A549 (cell line): ENCODE measurements around the gene TYW5. TPM values are rescaled to one million over a fixed set of nuclear protein-coding genes. Genes with fewer than 3 reads are reported as not detected.

Experiments
- ATAC-seq, 2 experiments: fragments of 200-7000 bp in 1 of 2; fragments of >200 bp in 1 of 2; cut with Nextera tagmentation in 1 of 2; cut with Tn5 transposase in 1 of 2; 3 replicates each; pipeline versions ENCODE4 v1.8.0 to v1.9.1; 2018 to 2020; ENCODE audit warnings: mild to moderate bottlenecking in 1 of 2, moderate library complexity in 1 of 2
- CTCF ChIA-PET: fragments of 300-600 bp; sonication (Branson Sonifier 250); formaldehyde crosslinking; extraction: SDS; loops from one replicate; lab custom pipeline; 2021; ENCODE audit warnings: antibody characterized with exemption, inconsistent platforms; lab: Yijun Ruan, JAX
- POLR2A ChIA-PET: fragments of 350-600 bp; formaldehyde crosslinking; extraction: SDS; loops from one replicate; lab custom pipeline; 2021; ENCODE audit warnings: antibody characterized with exemption, inconsistent platforms; lab: Yijun Ruan, JAX
- DNase-seq, 2 experiments: peaks; one replicate each; pipeline versions ENCODE4 v3.0.0 to v3.0.0-alpha.2; 2011 to 2016; ENCODE audit warnings: low read depth in 1 of 2, low spot score in 1 of 2
- FAIRE-seq: peaks from 2 replicates; lab custom pipeline; 2011; peaks lifted over from hg19 to GRCh38; lab: Jason Lieb, UNC
- H3K27ac ChIP-seq, 2 experiments: fragments of >200 bp; sonication (Bioruptor Twin); formaldehyde crosslinking; 3 replicates each; pipeline ENCODE4 v1.5.1; 2016 to 2017
- H3K4me1 ChIP-seq: fragments of >200 bp; sonication (Bioruptor Twin); formaldehyde crosslinking; 3 replicates; pipeline ENCODE4 v1.6.1; 2016
- H3K4me2 ChIP-seq: fragments of >200 bp; sonication (Bioruptor Twin); formaldehyde crosslinking; 3 replicates; pipeline ENCODE4 v1.6.1; 2016
- H3K4me3 ChIP-seq: fragments of >200 bp; sonication (Bioruptor Twin); formaldehyde crosslinking; 3 replicates; pipeline ENCODE4 v1.5.1; 2016
- H3K9me3 ChIP-seq: fragments of >200 bp; sonication (Bioruptor Twin); formaldehyde crosslinking; 3 replicates; pipeline ENCODE4 v1.6.1; 2016
- MAZ ChIP-seq: fragments of 150-350 bp; IDR thresholded peaks from 2 replicates; pipeline ENCODE4 v1.6.1; 2014; ENCODE audit warnings: antibody characterized with exemption, low read depth, low read length, borderline replicate concordance
- MYC ChIP-seq: IDR thresholded peaks from 2 replicates; pipeline ENCODE4 v1.6.1; 2012; ENCODE audit warnings: mild to moderate bottlenecking, inconsistent platforms, low read length, improper control_type of control experiment, borderline replicate concordance
- RAD21 ChIP-seq, 2 experiments: fragments of >200 bp in 1 of 2; sonication (Bioruptor Twin) in 1 of 2; formaldehyde crosslinking in 1 of 2; IDR thresholded peaks in 1 of 2; conservative IDR thresholded peaks in 1 of 2; 2 replicates in 1 of 2; 3 replicates in 1 of 2; pipeline ENCODE4 v1.6.1; 2012 to 2018; ENCODE audit warnings: inconsistent platforms in 1 of 2
- RARB ChIP-seq: fragments of 250-450 bp; sonication (Bioruptor Pico); IDR thresholded peaks from 2 replicates; pipeline ENCODE4 v1.8.0; 2021; ENCODE audit warnings: mild to moderate bottlenecking, moderate library complexity
- RFX5 ChIP-seq: fragments of 450-650 bp; IDR thresholded peaks from 2 replicates; pipeline ENCODE4 v1.7.1; 2014; ENCODE audit warnings: antibody characterized with exemption, mild to moderate bottlenecking, moderate library complexity
- SMC3 ChIP-seq: fragments of >200 bp; sonication (Bioruptor Twin); formaldehyde crosslinking; IDR thresholded peaks from 3 replicates; pipeline ENCODE4 v1.6.1; 2018; ENCODE audit warnings: inconsistent platforms
- ZFP36 ChIP-seq: fragments of 450-650 bp; IDR thresholded peaks from 2 replicates; pipeline ENCODE4 v1.6.1; 2014; ENCODE audit warnings: borderline replicate concordance; ENCODE audit not compliant: partially characterized antibody
- ZSCAN20 ChIP-seq: fragments of 250-450 bp; sonication (Bioruptor Pico); IDR thresholded peaks from 2 replicates; pipeline ENCODE4 v1.8.0; 2022; ENCODE audit warnings: mild to moderate bottlenecking, moderate library complexity
- polyA plus RNA-seq, 4 experiments: library from polyadenylated mRNA; depleted of rRNA in 3 of 4; stranded (reverse); fragments of >200 nt; fragmentation: RNase III in 1 of 4; extraction: RNeasy Plus Mini Kit Qiagen cat#74134 plus additional on column Dnase treatment in 1 of 4; gene quantifications; 2 replicates in 3 of 4; 3 replicates in 1 of 4; pipeline ENCODE4 v1.2.3, GENCODE V29; 2011 to 2017
- small RNA-seq, 6 experiments: library from RNA; depleted of rRNA; stranded (forward); fragments of <200 nt; gene quantifications; one replicate each; pipeline ENCODE3, GENCODE V24; 2012
- TF ChIP-seq, protein P1 (sequence below): fragments of 200-600 bp; sonication (generic); IDR thresholded peaks from 2 replicates; pipeline ENCODE4 v1.6.1; 2016; ENCODE audit warnings: antibody characterized with exemption, mild to moderate bottlenecking, moderate library complexity
- TF ChIP-seq, protein P2 (sequence below): IDR thresholded peaks from 2 replicates; pipeline ENCODE4 v1.6.1; 2012
- TF ChIP-seq, protein P3 (sequence below): fragments of >200 bp; sonication (Bioruptor Twin); formaldehyde crosslinking; IDR thresholded peaks from 3 replicates; pipeline ENCODE4 v1.5.1; 2016
- TF ChIP-seq, protein P4 (sequence below): fragments of 250-450 bp; sonication (Bioruptor Pico); IDR thresholded peaks from 2 replicates; pipeline ENCODE4 v1.5.0; 2021; ENCODE audit warnings: mild to moderate bottlenecking, moderate library complexity, borderline replicate concordance

Gene TYW5
- polyA plus RNA-seq, 2 of the 4 experiments (the other 2 are of a cell fraction): 7.8 to 15.2 TPM

DNA sequence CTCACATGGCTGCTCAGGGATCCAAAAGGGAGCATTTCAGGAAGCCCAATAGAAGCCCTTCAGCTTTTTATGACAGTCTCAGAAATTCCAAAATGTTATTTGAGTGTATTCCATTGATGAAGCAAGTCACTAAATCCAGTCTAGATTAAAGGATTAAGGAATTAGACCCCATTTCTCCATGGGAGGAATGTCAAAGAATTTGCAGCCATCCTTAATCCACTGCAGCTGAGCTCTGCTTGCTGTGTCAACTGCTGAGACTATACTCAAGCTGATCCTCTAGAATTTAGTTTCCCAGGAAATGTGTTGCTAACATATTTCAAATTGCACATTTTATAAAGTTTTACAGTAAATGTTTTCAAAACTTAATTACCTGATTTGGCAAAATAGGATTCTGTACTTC lies 72.6 kb downstream of the TYW5 start:
- FAIRE-seq (no peak), DNase-seq (no peak), ATAC-seq (no peak)
- ChIA-PET CTCF (interaction anchor here (1.1 kb wide), 1 partner anchor 29 kb away, joined by 3 read pairs; no protein-coding TSS in a partner anchor), POLR2A (no interaction called here)
- no peak for TF ChIP-seq RAD21 (conservative IDR thresholded peaks at IDR 0.05 in 1 of 2, IDR thresholded peaks at IDR 0.05 in 1 of 2)
- TF ChIP-seq ZFP36: no peak
- TF ChIP-seq, protein P1, sequence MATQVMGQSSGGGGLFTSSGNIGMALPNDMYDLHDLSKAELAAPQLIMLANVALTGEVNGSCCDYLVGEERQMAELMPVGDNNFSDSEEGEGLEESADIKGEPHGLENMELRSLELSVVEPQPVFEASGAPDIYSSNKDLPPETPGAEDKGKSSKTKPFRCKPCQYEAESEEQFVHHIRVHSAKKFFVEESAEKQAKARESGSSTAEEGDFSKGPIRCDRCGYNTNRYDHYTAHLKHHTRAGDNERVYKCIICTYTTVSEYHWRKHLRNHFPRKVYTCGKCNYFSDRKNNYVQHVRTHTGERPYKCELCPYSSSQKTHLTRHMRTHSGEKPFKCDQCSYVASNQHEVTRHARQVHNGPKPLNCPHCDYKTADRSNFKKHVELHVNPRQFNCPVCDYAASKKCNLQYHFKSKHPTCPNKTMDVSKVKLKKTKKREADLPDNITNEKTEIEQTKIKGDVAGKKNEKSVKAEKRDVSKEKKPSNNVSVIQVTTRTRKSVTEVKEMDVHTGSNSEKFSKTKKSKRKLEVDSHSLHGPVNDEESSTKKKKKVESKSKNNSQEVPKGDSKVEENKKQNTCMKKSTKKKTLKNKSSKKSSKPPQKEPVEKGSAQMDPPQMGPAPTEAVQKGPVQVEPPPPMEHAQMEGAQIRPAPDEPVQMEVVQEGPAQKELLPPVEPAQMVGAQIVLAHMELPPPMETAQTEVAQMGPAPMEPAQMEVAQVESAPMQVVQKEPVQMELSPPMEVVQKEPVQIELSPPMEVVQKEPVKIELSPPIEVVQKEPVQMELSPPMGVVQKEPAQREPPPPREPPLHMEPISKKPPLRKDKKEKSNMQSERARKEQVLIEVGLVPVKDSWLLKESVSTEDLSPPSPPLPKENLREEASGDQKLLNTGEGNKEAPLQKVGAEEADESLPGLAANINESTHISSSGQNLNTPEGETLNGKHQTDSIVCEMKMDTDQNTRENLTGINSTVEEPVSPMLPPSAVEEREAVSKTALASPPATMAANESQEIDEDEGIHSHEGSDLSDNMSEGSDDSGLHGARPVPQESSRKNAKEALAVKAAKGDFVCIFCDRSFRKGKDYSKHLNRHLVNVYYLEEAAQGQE: no peak
- no peak for TF ChIP-seq MYC
- TF ChIP-seq, protein P2, sequence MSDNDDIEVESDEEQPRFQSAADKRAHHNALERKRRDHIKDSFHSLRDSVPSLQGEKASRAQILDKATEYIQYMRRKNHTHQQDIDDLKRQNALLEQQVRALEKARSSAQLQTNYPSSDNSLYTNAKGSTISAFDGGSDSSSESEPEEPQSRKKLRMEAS: no peak
- no peak for TF ChIP-seq MAZ
- TF ChIP-seq RFX5: no peak
- no peak for TF ChIP-seq RARB (CRISPR knock-in tag)
- TF ChIP-seq, protein P3, sequence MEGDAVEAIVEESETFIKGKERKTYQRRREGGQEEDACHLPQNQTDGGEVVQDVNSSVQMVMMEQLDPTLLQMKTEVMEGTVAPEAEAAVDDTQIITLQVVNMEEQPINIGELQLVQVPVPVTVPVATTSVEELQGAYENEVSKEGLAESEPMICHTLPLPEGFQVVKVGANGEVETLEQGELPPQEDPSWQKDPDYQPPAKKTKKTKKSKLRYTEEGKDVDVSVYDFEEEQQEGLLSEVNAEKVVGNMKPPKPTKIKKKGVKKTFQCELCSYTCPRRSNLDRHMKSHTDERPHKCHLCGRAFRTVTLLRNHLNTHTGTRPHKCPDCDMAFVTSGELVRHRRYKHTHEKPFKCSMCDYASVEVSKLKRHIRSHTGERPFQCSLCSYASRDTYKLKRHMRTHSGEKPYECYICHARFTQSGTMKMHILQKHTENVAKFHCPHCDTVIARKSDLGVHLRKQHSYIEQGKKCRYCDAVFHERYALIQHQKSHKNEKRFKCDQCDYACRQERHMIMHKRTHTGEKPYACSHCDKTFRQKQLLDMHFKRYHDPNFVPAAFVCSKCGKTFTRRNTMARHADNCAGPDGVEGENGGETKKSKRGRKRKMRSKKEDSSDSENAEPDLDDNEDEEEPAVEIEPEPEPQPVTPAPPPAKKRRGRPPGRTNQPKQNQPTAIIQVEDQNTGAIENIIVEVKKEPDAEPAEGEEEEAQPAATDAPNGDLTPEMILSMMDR: no peak
- TF ChIP-seq ZSCAN20 (CRISPR knock-in tag): no peak
- TF ChIP-seq SMC3: no peak
- TF ChIP-seq, protein P4, sequence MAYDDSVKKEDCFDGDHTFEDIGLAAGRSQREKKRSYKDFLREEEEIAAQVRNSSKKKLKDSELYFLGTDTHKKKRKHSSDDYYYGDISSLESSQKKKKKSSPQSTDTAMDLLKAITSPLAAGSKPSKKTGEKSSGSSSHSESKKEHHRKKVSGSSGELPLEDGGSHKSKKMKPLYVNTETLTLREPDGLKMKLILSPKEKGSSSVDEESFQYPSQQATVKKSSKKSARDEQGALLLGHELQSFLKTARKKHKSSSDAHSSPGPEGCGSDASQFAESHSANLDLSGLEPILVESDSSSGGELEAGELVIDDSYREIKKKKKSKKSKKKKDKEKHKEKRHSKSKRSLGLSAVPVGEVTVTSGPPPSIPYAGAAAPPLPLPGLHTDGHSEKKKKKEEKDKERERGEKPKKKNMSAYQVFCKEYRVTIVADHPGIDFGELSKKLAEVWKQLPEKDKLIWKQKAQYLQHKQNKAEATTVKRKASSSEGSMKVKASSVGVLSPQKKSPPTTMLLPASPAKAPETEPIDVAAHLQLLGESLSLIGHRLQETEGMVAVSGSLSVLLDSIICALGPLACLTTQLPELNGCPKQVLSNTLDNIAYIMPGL (CRISPR knock-in tag): no peak
- no peak overlapping the region for H3K4me2 ChIP-seq
- peaks cover 8% of the 10 kb centered on the region; the same call in 1 of the 3 replicates for H3K9me3 ChIP-seq
- no peaks in the 10 kb centered on the region for H3K4me1 ChIP-seq
- no peak overlapping the region for H3K27ac ChIP-seq
- no peak overlapping the region for H3K4me3 ChIP-seq

Small RNAs within 50 kb of the gene (small RNA-seq; reads per million reads assigned to genes)
- gene RN7SL717P: 0 reads per million in 6 experiments

Other genes starting within 250 kb of the TYW5 start
- gene FTCDNL1, start 104.3 kb downstream of the TYW5 start, polyA plus RNA-seq (2011; rRNA removed): 4.5 and 5.2 TPM in 2 replicates
- 2.1 to 3.3 TPM (median 3.0 TPM) in 3 replicates for gene FTCDNL1, start 104.3 kb downstream of the TYW5 start, polyA plus RNA-seq (2017; fragmentation: RNase III; extraction: RNeasy Plus Mini Kit Qiagen cat#74134 plus additional on column Dnase treatment)
- gene C2orf69, start 44.2 kb downstream of the TYW5 start, polyA plus RNA-seq (2011; rRNA removed): 6.4 and 9.3 TPM in 2 replicates
- 9.2 to 9.9 TPM (median 9.4 TPM) in 3 replicates for gene C2orf69, start 44.2 kb downstream of the TYW5 start, polyA plus RNA-seq (2017; fragmentation: RNase III; extraction: RNeasy Plus Mini Kit Qiagen cat#74134 plus additional on column Dnase treatment)
- 36.0 and 36.9 TPM in 2 replicates for gene MAIP1, start 91 bp upstream of the TYW5 start, polyA plus RNA-seq (2011; rRNA removed)
- gene MAIP1, start 91 bp upstream of the TYW5 start, polyA plus RNA-seq (2017; fragmentation: RNase III; extraction: RNeasy Plus Mini Kit Qiagen cat#74134 plus additional on column Dnase treatment): 50.4 to 51.8 TPM (median 50.9 TPM) in 3 replicates